Measurements from ENCODE around the gene CCDC69.

DNA sequence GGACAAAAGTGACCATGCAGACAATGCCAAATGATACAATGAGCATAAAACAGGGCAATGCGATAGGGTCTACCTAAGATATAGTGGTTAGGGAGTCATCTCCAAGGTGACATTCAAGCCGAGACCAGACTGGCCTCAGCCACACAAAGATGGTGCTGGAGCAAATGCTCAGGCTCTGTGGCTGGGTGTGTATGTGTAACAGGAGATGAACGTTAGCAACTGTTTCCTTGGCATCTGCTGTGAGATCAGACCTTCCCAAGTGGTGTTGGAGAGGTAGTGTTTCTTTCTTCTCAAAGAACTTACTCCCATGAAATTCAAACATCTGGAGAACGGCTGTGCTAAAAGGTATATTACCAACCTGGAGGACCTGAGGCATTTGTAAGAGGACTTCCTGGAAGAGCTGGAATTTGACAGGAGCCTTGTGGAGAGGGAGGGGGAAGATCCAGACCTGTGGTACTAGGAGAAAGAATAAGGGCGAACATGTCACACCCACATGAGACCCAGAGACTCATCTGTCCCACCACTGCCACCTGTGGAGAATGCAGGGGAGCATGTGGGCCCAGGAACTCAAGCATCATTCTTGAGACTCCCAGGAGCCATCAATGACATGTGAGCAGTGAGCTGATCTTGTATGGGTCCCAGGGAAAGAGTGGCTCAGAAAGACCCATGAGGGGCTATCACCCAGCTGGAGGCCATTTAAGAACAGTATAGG, 45.0 kb downstream of the CCDC69 start:
- TF ChIP-seq, protein P1, sequence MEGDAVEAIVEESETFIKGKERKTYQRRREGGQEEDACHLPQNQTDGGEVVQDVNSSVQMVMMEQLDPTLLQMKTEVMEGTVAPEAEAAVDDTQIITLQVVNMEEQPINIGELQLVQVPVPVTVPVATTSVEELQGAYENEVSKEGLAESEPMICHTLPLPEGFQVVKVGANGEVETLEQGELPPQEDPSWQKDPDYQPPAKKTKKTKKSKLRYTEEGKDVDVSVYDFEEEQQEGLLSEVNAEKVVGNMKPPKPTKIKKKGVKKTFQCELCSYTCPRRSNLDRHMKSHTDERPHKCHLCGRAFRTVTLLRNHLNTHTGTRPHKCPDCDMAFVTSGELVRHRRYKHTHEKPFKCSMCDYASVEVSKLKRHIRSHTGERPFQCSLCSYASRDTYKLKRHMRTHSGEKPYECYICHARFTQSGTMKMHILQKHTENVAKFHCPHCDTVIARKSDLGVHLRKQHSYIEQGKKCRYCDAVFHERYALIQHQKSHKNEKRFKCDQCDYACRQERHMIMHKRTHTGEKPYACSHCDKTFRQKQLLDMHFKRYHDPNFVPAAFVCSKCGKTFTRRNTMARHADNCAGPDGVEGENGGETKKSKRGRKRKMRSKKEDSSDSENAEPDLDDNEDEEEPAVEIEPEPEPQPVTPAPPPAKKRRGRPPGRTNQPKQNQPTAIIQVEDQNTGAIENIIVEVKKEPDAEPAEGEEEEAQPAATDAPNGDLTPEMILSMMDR (conservative IDR thresholded peaks at IDR 0.05; ENCODE audit: low read length), result no peak; the same call in 1 of the 2 replicates
- no peak for TF ChIP-seq EZH2phosphoT487 (IDR thresholded peaks at IDR 0.05; ENCODE audit: borderline replicate concordance, low read depth, low read length)

Data from OCI-LY7 (cell line).